ENCODE results near the gene CDR2. TPM values are rescaled to one million over a fixed set of nuclear protein-coding genes. Genes with fewer than 3 reads are reported as not detected.
A peak's percentile ranks its signal among the peaks of the same experiment; 100 is the strongest.

Gene CDR2
- total and polyA plus RNA-seq, 9 of the 15 experiments (the other 6 are each of a cell fraction or from before 2014, with no cell fraction given), result 4.6 to 30.3 (median 19.9) TPM

- TF ChIP-seq CTBP1 (IDR thresholded peaks at IDR 0.05; ENCODE audit: borderline replicate concordance) (peak; percentile 77), ZEB2 (IDR thresholded peaks at IDR 0.05) (peak; percentile 82), NR2C1 (IDR thresholded peaks at IDR 0.05) (no peak), NR2C1 (tag; IDR thresholded peaks at IDR 0.05) (peak; percentile 33; the same call in 1 of the 2 replicates), ZNF668 (CRISPR knock-in tag; IDR thresholded peaks at IDR 0.05) (no peak), DNMT1 (IDR thresholded peaks at IDR 0.05) (no peak), ZNF408 (CRISPR knock-in tag; IDR thresholded peaks at IDR 0.05; ENCODE audit: low read depth) (no peak), ZBTB49 (CRISPR knock-in tag; IDR thresholded peaks at IDR 0.05; ENCODE audit: borderline replicate concordance) (no peak), PATZ1 (CRISPR knock-in tag; IDR thresholded peaks at IDR 0.05; ENCODE audit: borderline replicate concordance) (no peak), CCNT2 (IDR thresholded peaks at IDR 0.05; ENCODE audit: borderline replicate concordance, extremely low read depth, insufficient read length, low read depth, low read length) (no peak), ZNF175 (CRISPR knock-in tag; IDR thresholded peaks at IDR 0.05; ENCODE audit: low read depth) (no peak; the same call in 1 of the 2 replicates), MTA2 (IDR thresholded peaks at IDR 0.05; ENCODE audit: low read depth) (peak; percentile 36; the same call in 1 of the 2 replicates), ZNF431 (CRISPR knock-in tag; IDR thresholded peaks at IDR 0.05) (no peak; the same call in 1 of the 2 replicates), L3MBTL2 (IDR thresholded peaks at IDR 0.05) (no peak), EHMT2 (IDR thresholded peaks at IDR 0.05) (no peak), XRCC4 (IDR thresholded peaks at IDR 0.05; ENCODE audit: extremely low read depth, insufficient read depth, insufficient read length) (no peak)
- TF ChIP-seq, protein P1, sequence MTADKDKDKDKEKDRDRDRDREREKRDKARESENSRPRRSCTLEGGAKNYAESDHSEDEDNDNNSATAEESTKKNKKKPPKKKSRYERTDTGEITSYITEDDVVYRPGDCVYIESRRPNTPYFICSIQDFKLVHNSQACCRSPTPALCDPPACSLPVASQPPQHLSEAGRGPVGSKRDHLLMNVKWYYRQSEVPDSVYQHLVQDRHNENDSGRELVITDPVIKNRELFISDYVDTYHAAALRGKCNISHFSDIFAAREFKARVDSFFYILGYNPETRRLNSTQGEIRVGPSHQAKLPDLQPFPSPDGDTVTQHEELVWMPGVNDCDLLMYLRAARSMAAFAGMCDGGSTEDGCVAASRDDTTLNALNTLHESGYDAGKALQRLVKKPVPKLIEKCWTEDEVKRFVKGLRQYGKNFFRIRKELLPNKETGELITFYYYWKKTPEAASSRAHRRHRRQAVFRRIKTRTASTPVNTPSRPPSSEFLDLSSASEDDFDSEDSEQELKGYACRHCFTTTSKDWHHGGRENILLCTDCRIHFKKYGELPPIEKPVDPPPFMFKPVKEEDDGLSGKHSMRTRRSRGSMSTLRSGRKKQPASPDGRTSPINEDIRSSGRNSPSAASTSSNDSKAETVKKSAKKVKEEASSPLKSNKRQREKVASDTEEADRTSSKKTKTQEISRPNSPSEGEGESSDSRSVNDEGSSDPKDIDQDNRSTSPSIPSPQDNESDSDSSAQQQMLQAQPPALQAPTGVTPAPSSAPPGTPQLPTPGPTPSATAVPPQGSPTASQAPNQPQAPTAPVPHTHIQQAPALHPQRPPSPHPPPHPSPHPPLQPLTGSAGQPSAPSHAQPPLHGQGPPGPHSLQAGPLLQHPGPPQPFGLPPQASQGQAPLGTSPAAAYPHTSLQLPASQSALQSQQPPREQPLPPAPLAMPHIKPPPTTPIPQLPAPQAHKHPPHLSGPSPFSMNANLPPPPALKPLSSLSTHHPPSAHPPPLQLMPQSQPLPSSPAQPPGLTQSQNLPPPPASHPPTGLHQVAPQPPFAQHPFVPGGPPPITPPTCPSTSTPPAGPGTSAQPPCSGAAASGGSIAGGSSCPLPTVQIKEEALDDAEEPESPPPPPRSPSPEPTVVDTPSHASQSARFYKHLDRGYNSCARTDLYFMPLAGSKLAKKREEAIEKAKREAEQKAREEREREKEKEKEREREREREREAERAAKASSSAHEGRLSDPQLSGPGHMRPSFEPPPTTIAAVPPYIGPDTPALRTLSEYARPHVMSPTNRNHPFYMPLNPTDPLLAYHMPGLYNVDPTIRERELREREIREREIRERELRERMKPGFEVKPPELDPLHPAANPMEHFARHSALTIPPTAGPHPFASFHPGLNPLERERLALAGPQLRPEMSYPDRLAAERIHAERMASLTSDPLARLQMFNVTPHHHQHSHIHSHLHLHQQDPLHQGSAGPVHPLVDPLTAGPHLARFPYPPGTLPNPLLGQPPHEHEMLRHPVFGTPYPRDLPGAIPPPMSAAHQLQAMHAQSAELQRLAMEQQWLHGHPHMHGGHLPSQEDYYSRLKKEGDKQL (CRISPR knock-in tag; IDR thresholded peaks at IDR 0.05; ENCODE audit: borderline replicate concordance), result no peak
Measured at GRCh38 chr16:22297871-22298733, 76.3 kb downstream of the CDR2 start (continued).
